ENCODE measurements around the gene HAPLN3. TPM values are rescaled to one million over a fixed set of nuclear protein-coding genes. Genes with fewer than 3 reads are reported as not detected.

Gene HAPLN3
- total RNA-seq, 1 experiment from 2014 or later: 8.8 TPM

DNA sequence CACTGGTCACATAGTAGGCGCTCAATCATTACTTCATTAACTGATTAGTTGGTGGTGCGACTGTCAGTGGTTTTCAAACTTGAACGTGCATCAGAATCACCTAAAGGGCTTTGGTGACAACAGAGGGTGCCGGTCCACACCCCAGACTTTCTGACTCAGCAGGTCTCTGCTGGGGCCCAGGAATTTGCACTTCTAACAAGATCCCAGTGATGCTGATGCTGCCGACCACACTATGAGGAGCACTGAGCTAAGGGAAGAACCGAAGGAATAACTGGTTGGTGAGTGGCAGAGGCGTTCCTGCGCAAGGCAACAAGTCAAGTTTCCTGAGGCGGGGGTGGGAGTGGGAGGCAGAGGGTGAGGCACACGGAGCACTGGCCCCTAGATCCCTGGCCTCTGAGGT lies 18.8 kb downstream of the HAPLN3 start:
- CTCF ChIA-PET: no interaction called here
- Mint-ChIP-seq H3K4me1 (ENCODE audit: low read depth, unreplicated experiment) (no peaks in the 10 kb centered on the region), H3K9me3 (ENCODE audit: low read depth, unreplicated experiment) (no peaks in the 10 kb centered on the region), H3K36me3 (ENCODE audit: insufficient read depth, unreplicated experiment) (no peaks in the 10 kb centered on the region), H3K4me3 (ENCODE audit: low read depth, unreplicated experiment) (no peak overlapping the region), H3K27ac (ENCODE audit: unreplicated experiment) (no peak overlapping the region), H3K27me3 (ENCODE audit: unreplicated experiment) (peaks cover 40% of the 10 kb centered on the region)
- no peak for DNase-seq
- TF ChIP-seq, protein P1, sequence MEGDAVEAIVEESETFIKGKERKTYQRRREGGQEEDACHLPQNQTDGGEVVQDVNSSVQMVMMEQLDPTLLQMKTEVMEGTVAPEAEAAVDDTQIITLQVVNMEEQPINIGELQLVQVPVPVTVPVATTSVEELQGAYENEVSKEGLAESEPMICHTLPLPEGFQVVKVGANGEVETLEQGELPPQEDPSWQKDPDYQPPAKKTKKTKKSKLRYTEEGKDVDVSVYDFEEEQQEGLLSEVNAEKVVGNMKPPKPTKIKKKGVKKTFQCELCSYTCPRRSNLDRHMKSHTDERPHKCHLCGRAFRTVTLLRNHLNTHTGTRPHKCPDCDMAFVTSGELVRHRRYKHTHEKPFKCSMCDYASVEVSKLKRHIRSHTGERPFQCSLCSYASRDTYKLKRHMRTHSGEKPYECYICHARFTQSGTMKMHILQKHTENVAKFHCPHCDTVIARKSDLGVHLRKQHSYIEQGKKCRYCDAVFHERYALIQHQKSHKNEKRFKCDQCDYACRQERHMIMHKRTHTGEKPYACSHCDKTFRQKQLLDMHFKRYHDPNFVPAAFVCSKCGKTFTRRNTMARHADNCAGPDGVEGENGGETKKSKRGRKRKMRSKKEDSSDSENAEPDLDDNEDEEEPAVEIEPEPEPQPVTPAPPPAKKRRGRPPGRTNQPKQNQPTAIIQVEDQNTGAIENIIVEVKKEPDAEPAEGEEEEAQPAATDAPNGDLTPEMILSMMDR (IDR thresholded peaks at IDR 0.05; ENCODE audit: unreplicated experiment): no peak
- BruUV-seq (replicated peaks): no TSS peak
- intact Hi-C loops (cut with micrococcal nuclease; ENCODE audit: unreplicated experiment): no loop called here

DNA sequence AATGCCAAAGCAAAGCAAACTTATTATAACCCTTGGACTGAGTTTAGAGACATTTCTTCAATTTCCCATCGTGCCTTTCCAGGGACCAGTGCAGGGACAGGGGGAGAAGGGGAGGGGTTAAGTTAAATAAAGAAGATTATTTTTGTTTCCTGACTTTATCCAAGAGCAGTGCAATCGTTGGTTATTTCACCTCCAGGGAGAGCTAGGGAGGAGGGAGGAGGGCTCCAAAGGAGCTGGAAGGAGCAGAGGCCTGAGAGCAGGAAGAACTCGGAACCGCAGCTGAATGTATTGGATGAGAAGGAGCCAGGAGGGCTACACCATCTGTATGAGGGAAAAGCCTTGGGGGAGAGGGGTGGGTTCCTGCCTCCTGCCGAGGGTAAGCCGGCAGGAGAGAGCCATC lies 20.7 kb downstream of the HAPLN3 start:
- Mint-ChIP-seq H3K36me3 (ENCODE audit: insufficient read depth, unreplicated experiment) (peaks cover 5% of the 10 kb centered on the region), H3K9me3 (ENCODE audit: low read depth, unreplicated experiment) (no peaks in the 10 kb centered on the region), H3K27ac (ENCODE audit: unreplicated experiment) (no peak overlapping the region), H3K4me3 (ENCODE audit: low read depth, unreplicated experiment) (no peak overlapping the region), H3K4me1 (ENCODE audit: low read depth, unreplicated experiment) (no peaks in the 10 kb centered on the region), H3K27me3 (ENCODE audit: unreplicated experiment) (peaks cover 59% of the 10 kb centered on the region)
- no peak for DNase-seq
- intact Hi-C loops (cut with micrococcal nuclease; ENCODE audit: unreplicated experiment): no loop called here
- CTCF ChIA-PET: interaction anchor here (1.4 kb wide), 1 partner anchor 9 kb away, joined by 4 read pairs; no protein-coding TSS in a partner anchor
- BruUV-seq (replicated peaks): no TSS peak
- TF ChIP-seq, protein P1 (IDR thresholded peaks at IDR 0.05; ENCODE audit: unreplicated experiment): no peak

DNA sequence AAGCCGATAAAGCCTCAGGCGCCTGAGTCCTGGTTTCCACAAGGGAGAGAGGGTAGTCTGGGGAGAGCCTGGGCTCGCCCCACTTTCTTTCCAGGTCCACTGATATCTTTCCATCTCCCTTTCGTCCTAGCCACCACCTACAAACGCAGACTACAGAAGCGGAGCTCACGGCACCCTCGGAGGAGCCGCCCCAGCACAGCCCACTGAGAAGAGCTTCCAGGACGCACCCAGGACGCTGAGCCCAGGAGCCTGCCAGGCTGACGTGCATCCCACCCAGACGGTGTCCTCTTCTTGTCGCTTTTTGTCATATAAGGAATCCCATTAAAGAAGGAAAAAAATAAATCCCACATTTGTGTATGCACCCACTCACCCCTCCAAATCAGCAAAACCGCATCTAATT lies 21.1 kb downstream of the HAPLN3 start:
- intact Hi-C loops (cut with micrococcal nuclease; ENCODE audit: unreplicated experiment): no loop called here
- CTCF ChIA-PET: interaction anchor here (1.4 kb wide), 1 partner anchor 9 kb away, joined by 4 read pairs; no protein-coding TSS in a partner anchor
- no peaks in the 10 kb centered on the region for H3K9me3 Mint-ChIP-seq (ENCODE audit: low read depth, unreplicated experiment)
- H3K4me3 Mint-ChIP-seq (ENCODE audit: low read depth, unreplicated experiment): no peak overlapping the region
- H3K27me3 Mint-ChIP-seq (ENCODE audit: unreplicated experiment): peaks cover 63% of the 10 kb centered on the region
- H3K4me1 Mint-ChIP-seq (ENCODE audit: low read depth, unreplicated experiment): no peaks in the 10 kb centered on the region
- TF ChIP-seq, protein P1 (IDR thresholded peaks at IDR 0.05; ENCODE audit: unreplicated experiment): no peak
- BruUV-seq (replicated peaks): no TSS peak
- H3K36me3 Mint-ChIP-seq (ENCODE audit: insufficient read depth, unreplicated experiment): peaks cover 5% of the 10 kb centered on the region
- no peak for DNase-seq
- no peak overlapping the region for H3K27ac Mint-ChIP-seq (ENCODE audit: unreplicated experiment)

DNA sequence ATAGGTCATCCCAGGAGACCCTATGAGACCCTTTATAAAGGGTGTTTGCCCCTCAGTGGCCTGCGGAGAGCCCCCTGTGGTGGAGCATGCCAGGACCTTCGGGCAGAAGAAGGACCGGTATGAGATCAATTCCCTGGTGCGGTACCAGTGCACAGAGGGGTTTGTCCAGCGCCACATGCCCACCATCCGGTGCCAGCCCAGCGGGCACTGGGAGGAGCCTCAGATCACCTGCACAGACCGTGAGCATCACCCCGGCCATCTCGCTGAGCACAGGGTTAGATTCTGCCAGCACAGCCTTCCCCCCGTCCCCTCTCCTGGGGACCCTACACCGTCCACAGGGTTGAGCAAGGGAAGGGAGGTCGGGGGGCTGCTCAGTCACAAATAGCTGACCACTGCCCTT lies 21.6 kb downstream of the HAPLN3 start:
- CTCF ChIA-PET: interaction anchor here (1.4 kb wide), 1 partner anchor 10 kb away, joined by 4 read pairs; no protein-coding TSS in a partner anchor
- H3K27me3 Mint-ChIP-seq (ENCODE audit: unreplicated experiment): peaks cover 68% of the 10 kb centered on the region
- H3K4me1 Mint-ChIP-seq (ENCODE audit: low read depth, unreplicated experiment): no peaks in the 10 kb centered on the region
- no peak for DNase-seq
- H3K36me3 Mint-ChIP-seq (ENCODE audit: insufficient read depth, unreplicated experiment): peaks cover 5% of the 10 kb centered on the region
- intact Hi-C loops (cut with micrococcal nuclease; ENCODE audit: unreplicated experiment): no loop called here
- H3K27ac Mint-ChIP-seq (ENCODE audit: unreplicated experiment): no peak overlapping the region
- H3K4me3 Mint-ChIP-seq (ENCODE audit: low read depth, unreplicated experiment): no peak overlapping the region
- no peaks in the 10 kb centered on the region for H3K9me3 Mint-ChIP-seq (ENCODE audit: low read depth, unreplicated experiment)
- BruUV-seq (replicated peaks): no TSS peak
- TF ChIP-seq, protein P1 (IDR thresholded peaks at IDR 0.05; ENCODE audit: unreplicated experiment): no peak
